DND-41 (cell line): Measurements from ENCODE around the gene APOD.

Experiments used
- ATAC-seq: fragments of 200-7000 bp; cut with Tn5 transposase; 3 replicates; pipeline ENCODE4 v1.9.1; 2021; ENCODE audit warnings: low read depth; ENCODE audit not compliant: insufficient read depth
- DNase-seq: peaks from one replicate; pipeline ENCODE4 v3.0.0-alpha.2; 2020
- H2AFZ ChIP-seq: 2 replicates; pipeline ENCODE4 v1.6.0; 2012; ENCODE audit warnings: low read depth, low read length
- H3K27ac ChIP-seq: 2 replicates; pipeline ENCODE4 v1.5.1; 2012; ENCODE audit warnings: low read length, inconsistent platforms
- H3K27me3 ChIP-seq: fragments of 200-600 bp; sonication (generic); 2 replicates; pipeline ENCODE4 v1.6.0; 2012; ENCODE audit warnings: low read length, mild to moderate bottlenecking, inconsistent platforms; ENCODE audit not compliant: insufficient read depth, poor library complexity
- H3K36me3 ChIP-seq: 2 replicates; pipeline ENCODE4 v1.5.1; 2012; ENCODE audit warnings: low read length, inconsistent platforms; ENCODE audit not compliant: insufficient read depth
- H3K4me1 ChIP-seq: 2 replicates; pipeline ENCODE4 v1.5.1; 2012; ENCODE audit warnings: mild to moderate bottlenecking, low read length; ENCODE audit not compliant: insufficient read depth
- H3K4me2 ChIP-seq: 2 replicates; pipeline ENCODE4 v1.6.0; 2012; ENCODE audit warnings: mild to moderate bottlenecking, moderate library complexity, low read length, inconsistent platforms; ENCODE audit not compliant: insufficient read depth
- H3K4me3 ChIP-seq, 2 experiments: fragments of 200-600 bp in 1 of 2; shearing (Covaris generic) in 1 of 2; 2 replicates each; pipeline ENCODE4 v1.5.1; 2012 to 2016; ENCODE audit warnings: inconsistent platforms in 2 of 2, low read length in 2 of 2, mild to moderate bottlenecking in 2 of 2, low read depth in 1 of 2, moderate library complexity in 1 of 2
- H3K79me2 ChIP-seq: 2 replicates; pipeline ENCODE4 v1.6.0; 2012; ENCODE audit warnings: low read length, inconsistent platforms; ENCODE audit not compliant: insufficient read depth
- H3K9ac ChIP-seq: 2 replicates; pipeline ENCODE4 v1.6.0; 2012; ENCODE audit warnings: low read depth, mild to moderate bottlenecking, inconsistent platforms, low read length, moderate library complexity
- H3K9me3 ChIP-seq: 2 replicates; pipeline ENCODE4 v1.5.1; 2012; ENCODE audit warnings: low read length, moderate library complexity, mild to moderate bottlenecking, inconsistent platforms; ENCODE audit not compliant: insufficient read depth, severe bottlenecking
- H4K20me1 ChIP-seq: 2 replicates; pipeline ENCODE4 v1.6.0; 2012; ENCODE audit warnings: low read length; ENCODE audit not compliant: insufficient read depth
- CTCF ChIP-seq: IDR thresholded peaks from 2 replicates; pipeline ENCODE4 v1.5.1; 2012; ENCODE audit warnings: borderline replicate concordance, low read length, moderate library complexity, mild to moderate bottlenecking; ENCODE audit not compliant: poor library complexity, severe bottlenecking; ENCODE audit errors: extremely low read depth
- EZH2 ChIP-seq: IDR thresholded peaks from 3 replicates; pipeline ENCODE4 v1.6.1; 2012; ENCODE audit warnings: borderline replicate concordance, low read depth, mild to moderate bottlenecking, moderate library complexity, low read length, inconsistent platforms; ENCODE audit not compliant: severe bottlenecking

The APOD gene

GRCh38 chr3:195577645-195578177 is 6.0 kb downstream of the APOD start:
- Histone ChIP-seq H3K27ac (no peak overlapping the region), H3K9me3 (no peaks in the 10 kb centered on the region), H3K27me3 (no peaks in the 10 kb centered on the region), H2AFZ (no peak overlapping the region), H3K79me2 (no peaks in the 10 kb centered on the region), H3K9ac (no peak overlapping the region), H4K20me1 (no peaks in the 10 kb centered on the region; the same call in 1 of the 2 replicates), H3K4me3 (no peak overlapping the region), H3K4me2 (no peak overlapping the region), H3K36me3 (no peaks in the 10 kb centered on the region), H3K4me1 (no peaks in the 10 kb centered on the region)
- DNase-seq (no peak), ATAC-seq (no peak)
- no peak for TF ChIP-seq EZH2
- TF ChIP-seq CTCF: no peak

GRCh38 chr3:195574497-195575304 is 9.0 kb downstream of the APOD start:
- Histone ChIP-seq H3K4me2 (no peak overlapping the region), H3K4me1 (no peaks in the 10 kb centered on the region), H3K27me3 (no peaks in the 10 kb centered on the region), H3K27ac (no peak overlapping the region), H3K9me3 (no peaks in the 10 kb centered on the region), H3K9ac (no peak overlapping the region), H3K36me3 (no peaks in the 10 kb centered on the region), H4K20me1 (no peaks in the 10 kb centered on the region; the same call in 1 of the 2 replicates), H2AFZ (no peak overlapping the region), H3K4me3 (no peak overlapping the region), H3K79me2 (no peaks in the 10 kb centered on the region)
- no peak for TF ChIP-seq EZH2
- DNase-seq: no peak
- no peak for ATAC-seq

- no peak for TF ChIP-seq CTCF
- TF ChIP-seq EZH2: no peak
- ATAC-seq: no peak
- H3K4me2 ChIP-seq: no peak overlapping the region
Observed at GRCh38 chr3:195573611-195574496, 9.9 kb downstream of the APOD start.

DNA sequence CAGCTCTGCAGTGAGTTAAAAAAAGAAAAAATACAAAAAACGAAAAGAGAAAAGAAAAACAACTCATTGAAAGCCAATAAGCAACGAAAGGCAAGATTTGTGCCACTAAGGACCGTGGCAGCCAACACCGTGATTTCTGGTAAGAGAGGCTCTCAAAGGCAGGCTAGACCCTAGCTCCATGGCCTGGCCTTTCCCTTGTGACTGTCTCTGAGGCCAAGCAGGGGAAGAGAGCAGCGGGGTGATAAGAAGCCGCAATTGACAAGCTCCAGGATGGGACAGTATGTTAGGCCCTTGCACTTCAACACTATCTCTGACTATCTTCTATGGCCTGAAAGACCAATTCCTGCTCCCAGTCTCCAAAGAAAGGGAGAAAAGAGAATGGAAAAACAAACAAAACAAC is 12.4 kb downstream of the APOD start:
- Histone ChIP-seq H3K4me3 (no peak overlapping the region), H3K9me3 (no peaks in the 10 kb centered on the region), H3K4me1 (no peaks in the 10 kb centered on the region), H3K9ac (no peak overlapping the region), H3K36me3 (no peaks in the 10 kb centered on the region), H2AFZ (no peak overlapping the region), H3K27me3 (no peaks in the 10 kb centered on the region), H4K20me1 (no peaks in the 10 kb centered on the region), H3K27ac (no peak overlapping the region), H3K4me2 (no peak overlapping the region), H3K79me2 (no peaks in the 10 kb centered on the region)
- no peak for TF ChIP-seq CTCF
- no peak for TF ChIP-seq EZH2
- no peak for ATAC-seq
- DNase-seq: no peak

More at GRCh38 chr3:195573611-195574496, 9.9 kb downstream of the APOD start:
- no peaks in the 10 kb centered on the region; the same call in 1 of the 2 replicates for H4K20me1 ChIP-seq
- H3K9ac ChIP-seq: no peak overlapping the region
- no peak overlapping the region for H3K27ac ChIP-seq
- no peaks in the 10 kb centered on the region for H3K27me3 ChIP-seq
- H3K9me3 ChIP-seq: no peaks in the 10 kb centered on the region
- no peaks in the 10 kb centered on the region for H3K4me1 ChIP-seq
- H3K36me3 ChIP-seq: no peaks in the 10 kb centered on the region
- no peak overlapping the region for H2AFZ ChIP-seq
- no peaks in the 10 kb centered on the region for H3K79me2 ChIP-seq
- no peak overlapping the region for H3K4me3 ChIP-seq
- DNase-seq: no peak
